ENCODE results near the gene CCDC85C. TPM values are rescaled to one million over a fixed set of nuclear protein-coding genes. Genes with fewer than 3 reads are reported as not detected.
A peak's percentile ranks its signal among the peaks of the same experiment; 100 is the strongest.

The CCDC85C gene
- total RNA-seq, 4 donors from 2014 or later: 0.88 to 56.3 (median 13.6) TPM

DNA sequence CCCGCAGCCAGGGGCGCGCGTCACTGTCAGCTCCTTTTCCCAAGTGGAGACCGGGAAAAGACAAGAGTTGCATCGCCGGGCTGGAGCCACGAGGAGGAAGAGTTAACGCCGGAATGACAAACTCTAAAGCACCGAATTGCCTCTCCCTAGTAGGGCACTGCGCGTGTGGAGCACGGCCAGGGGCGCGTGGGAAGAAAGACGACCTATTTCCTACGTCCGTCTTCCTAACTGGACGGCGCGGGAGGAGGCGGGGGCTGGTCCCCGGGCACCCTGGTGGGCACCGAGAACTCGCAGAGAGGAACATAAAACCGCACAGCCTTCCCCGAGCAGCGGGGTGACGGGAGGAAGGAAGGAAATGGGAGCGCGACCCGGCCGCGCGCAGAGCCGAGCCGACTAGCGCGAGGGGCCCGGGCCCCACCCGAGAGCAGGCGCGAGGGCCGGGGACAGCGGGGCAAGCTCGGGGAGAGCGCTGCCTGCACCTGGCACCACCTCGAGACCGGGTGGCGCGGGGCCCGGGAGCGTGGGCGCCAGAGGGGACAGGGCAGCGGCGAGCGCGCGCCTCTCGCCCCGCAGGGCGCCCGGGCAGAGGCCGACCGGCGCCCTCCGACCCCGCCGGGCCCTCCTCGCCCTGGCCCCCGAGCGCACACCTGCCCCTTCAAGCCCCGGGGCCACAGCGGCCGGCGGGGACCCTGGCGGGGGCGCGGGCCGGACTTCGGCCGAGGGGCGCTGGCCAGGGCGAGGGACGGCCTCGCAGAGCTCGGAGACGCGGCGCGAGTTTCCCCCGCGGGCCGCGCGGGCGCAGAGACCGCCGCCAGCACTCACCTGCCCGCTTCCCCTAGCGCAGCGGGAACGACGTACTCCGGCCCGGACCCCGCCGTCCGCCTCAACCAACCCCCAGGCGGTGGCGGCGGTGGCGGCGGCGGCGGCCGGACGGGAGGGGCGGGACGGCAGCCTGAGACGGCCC is 123.8 kb downstream of the CCDC85C start, which contains the start of gene SETD3:
SETD3 (minus strand) TSS at position 954 of the 964 bp plus-strand sequence. CDS start 15,054 bp downstream, outside the sequence.
- intact Hi-C loops (cut with DNase I; ENCODE audit: low total_unique reads): no loop called here
- H3K27ac ChIP-seq: peak within 1 kb of the TSS; percentile 91 to 94
- DNase-seq: peak; percentile 51 to 52
- no peaks in the 10 kb centered on the region for H3K9me3 ChIP-seq
- H3K27me3 ChIP-seq: no peaks in the 10 kb centered on the region
- H3K36me3 ChIP-seq: no peaks in the 10 kb centered on the region
- H3K4me1 ChIP-seq: peaks cover 7 to 9% of the 10 kb centered on the region in 2 donors
- TF ChIP-seq, protein P1, sequence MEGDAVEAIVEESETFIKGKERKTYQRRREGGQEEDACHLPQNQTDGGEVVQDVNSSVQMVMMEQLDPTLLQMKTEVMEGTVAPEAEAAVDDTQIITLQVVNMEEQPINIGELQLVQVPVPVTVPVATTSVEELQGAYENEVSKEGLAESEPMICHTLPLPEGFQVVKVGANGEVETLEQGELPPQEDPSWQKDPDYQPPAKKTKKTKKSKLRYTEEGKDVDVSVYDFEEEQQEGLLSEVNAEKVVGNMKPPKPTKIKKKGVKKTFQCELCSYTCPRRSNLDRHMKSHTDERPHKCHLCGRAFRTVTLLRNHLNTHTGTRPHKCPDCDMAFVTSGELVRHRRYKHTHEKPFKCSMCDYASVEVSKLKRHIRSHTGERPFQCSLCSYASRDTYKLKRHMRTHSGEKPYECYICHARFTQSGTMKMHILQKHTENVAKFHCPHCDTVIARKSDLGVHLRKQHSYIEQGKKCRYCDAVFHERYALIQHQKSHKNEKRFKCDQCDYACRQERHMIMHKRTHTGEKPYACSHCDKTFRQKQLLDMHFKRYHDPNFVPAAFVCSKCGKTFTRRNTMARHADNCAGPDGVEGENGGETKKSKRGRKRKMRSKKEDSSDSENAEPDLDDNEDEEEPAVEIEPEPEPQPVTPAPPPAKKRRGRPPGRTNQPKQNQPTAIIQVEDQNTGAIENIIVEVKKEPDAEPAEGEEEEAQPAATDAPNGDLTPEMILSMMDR (IDR thresholded peaks at IDR 0.05): peak in 1 of 4 experiments; percentile 1
- peak in 1 of 2 donors; percentile 67 for TF ChIP-seq POLR2A (IDR thresholded peaks at IDR 0.05)
- peak within 1 kb of the TSS; percentile 96 to 99 for H3K4me3 ChIP-seq

DNA sequence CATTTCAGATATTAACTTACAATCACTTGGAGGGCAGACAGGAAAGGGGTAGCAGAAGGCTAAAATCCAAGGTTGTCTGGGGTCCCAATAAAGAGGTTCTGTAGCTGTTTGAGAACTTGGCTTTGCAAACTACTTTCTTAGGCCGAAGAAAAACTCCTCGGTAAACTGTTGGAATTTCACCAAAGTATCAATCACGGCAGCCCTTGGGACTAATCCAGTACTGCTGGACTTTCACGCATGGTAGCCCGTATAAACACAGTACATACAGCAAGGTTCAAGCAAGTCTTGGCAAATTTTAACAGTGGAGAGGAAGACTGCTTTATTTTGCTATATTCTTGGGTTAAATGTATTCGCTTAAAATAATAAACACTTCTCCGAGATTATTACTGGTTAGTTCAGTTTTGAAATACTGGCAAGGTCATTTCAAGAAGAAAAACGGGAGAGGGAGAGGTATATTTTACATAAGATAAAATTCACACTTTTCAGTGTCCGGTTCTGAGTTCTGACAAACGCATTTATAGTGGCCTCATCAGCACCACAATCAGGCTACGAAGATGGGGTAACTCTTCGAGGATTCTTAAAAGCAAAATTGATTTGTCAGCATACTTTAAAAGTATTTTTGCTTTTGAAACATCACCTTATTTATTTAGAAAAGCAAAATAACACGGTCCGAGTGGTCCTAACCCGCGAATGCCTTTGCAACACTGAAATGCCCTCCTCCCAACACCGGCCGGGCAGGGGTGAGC is 124.7 kb downstream of the CCDC85C start:
- intact Hi-C loops (cut with DNase I; ENCODE audit: low total_unique reads): no loop called here
- Histone ChIP-seq H3K9me3 (no peaks in the 10 kb centered on the region), H3K27me3 (no peaks in the 10 kb centered on the region), H3K36me3 (no peaks in the 10 kb centered on the region), H3K27ac (peak overlapping the region; percentile 77 to 94), H3K4me1 (peaks cover 7 to 9% of the 10 kb centered on the region in 2 donors), H3K4me3 (peak overlapping the region; percentile 46 to 96)
- DNase-seq: no peak
- no peak for TF ChIP-seq POLR2A (IDR thresholded peaks at IDR 0.05)
- TF ChIP-seq, protein P1 (IDR thresholded peaks at IDR 0.05): peak in 1 of 4 experiments; percentile 9

GRCh38 chr14:99478128-99478527 is 125.9 kb downstream of the CCDC85C start:
- no peak overlapping the region for H3K27ac ChIP-seq
- H3K27me3 ChIP-seq: no peaks in the 10 kb centered on the region
- no peaks in the 10 kb centered on the region for H3K9me3 ChIP-seq
- H3K4me1 ChIP-seq: peaks cover 6 to 7% of the 10 kb centered on the region in 2 donors
- intact Hi-C loops (cut with DNase I; ENCODE audit: low total_unique reads): no loop called here
- H3K36me3 ChIP-seq: no peaks in the 10 kb centered on the region
- DNase-seq: no peak
- H3K4me3 ChIP-seq: no peak overlapping the region
- TF ChIP-seq POLR2A (IDR thresholded peaks at IDR 0.05): no peak
- TF ChIP-seq, protein P1 (IDR thresholded peaks at IDR 0.05): no peak

DNA sequence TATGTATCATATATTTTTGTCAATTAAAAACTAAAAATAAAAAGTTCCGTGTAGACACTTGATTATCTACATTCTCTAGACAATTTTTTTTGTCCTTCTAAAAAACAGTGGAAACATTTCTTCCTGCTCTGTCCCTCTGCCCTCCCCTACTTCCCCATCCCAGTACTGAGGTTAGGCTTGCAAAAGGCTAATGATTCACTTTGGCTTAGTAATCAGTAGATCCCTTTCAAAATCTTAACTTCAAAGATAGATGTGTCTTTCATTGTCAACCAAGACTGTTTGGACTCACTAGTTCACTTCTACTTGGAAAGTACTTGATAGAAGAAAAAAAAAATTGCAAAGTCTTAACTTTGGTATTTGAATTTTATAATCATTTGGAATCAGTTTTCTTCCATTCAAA is 127.1 kb downstream of the CCDC85C start:
- no peaks in the 10 kb centered on the region for H3K36me3 ChIP-seq
- no peak for DNase-seq
- H3K27me3 ChIP-seq: no peaks in the 10 kb centered on the region
- H3K4me1 ChIP-seq: peaks cover 0 to 6% of the 10 kb centered on the region in 2 donors
- H3K4me3 ChIP-seq: no peak overlapping the region
- intact Hi-C loops (cut with DNase I; ENCODE audit: low total_unique reads): no loop called here
- H3K27ac ChIP-seq: no peak overlapping the region
- no peaks in the 10 kb centered on the region for H3K9me3 ChIP-seq
- TF ChIP-seq, protein P1 (IDR thresholded peaks at IDR 0.05): no peak
- TF ChIP-seq POLR2A (IDR thresholded peaks at IDR 0.05): no peak
